Body of pancreas (tissue), 4 donors: ENCODE data around the gene TNFRSF17.

ENCODE experiments used
- POLR2A ChIP-seq, 3 donors: fragments of 450-650 bp; IDR thresholded peaks; one replicate each; pipeline ENCODE4 v1.6.1; 2016; ENCODE audit warnings: antibody characterized with exemption in 3 of 3, mild to moderate bottlenecking in 2 of 3
- TF ChIP-seq, protein P1 (sequence below), 7 experiments: fragments of 450-650 bp in 4 of 7; fragments of 200-600 bp in 3 of 7; sonication (generic) in 3 of 7; IDR thresholded peaks; one replicate each; pipeline ENCODE4 v1.5.1; 2016 to 2019; ENCODE audit warnings: antibody characterized with exemption in 7 of 7

DNA sequence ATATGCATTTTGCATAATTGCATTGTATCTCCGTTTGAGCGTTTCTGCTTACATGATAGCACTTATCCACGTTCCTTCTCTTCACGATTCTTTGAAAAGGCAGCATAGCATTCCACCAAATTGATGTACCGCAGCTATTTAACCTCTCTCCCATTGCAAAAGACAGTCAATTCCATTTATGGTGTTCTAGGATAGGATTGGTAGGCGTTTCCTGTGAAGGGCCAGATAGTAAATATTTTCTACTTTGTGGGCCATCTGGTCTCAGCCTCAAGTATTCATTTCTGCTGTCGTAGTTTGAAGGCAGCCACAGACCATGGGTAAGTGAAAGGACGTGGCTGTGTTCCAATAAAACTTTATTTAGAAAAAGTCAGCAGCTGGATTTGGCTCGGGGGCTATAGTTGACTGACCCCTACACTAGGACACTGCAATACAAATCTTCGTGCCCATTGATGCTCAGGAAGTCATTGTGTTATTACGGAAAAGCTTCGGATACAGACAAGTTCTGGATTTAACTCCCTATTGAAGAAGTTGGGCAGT lies 21.6 kb downstream of the TNFRSF17 start:
- TF ChIP-seq, protein P1, sequence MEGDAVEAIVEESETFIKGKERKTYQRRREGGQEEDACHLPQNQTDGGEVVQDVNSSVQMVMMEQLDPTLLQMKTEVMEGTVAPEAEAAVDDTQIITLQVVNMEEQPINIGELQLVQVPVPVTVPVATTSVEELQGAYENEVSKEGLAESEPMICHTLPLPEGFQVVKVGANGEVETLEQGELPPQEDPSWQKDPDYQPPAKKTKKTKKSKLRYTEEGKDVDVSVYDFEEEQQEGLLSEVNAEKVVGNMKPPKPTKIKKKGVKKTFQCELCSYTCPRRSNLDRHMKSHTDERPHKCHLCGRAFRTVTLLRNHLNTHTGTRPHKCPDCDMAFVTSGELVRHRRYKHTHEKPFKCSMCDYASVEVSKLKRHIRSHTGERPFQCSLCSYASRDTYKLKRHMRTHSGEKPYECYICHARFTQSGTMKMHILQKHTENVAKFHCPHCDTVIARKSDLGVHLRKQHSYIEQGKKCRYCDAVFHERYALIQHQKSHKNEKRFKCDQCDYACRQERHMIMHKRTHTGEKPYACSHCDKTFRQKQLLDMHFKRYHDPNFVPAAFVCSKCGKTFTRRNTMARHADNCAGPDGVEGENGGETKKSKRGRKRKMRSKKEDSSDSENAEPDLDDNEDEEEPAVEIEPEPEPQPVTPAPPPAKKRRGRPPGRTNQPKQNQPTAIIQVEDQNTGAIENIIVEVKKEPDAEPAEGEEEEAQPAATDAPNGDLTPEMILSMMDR (IDR thresholded peaks at IDR 0.05) = no peak
- no peak for TF ChIP-seq POLR2A (IDR thresholded peaks at IDR 0.05)
